NCI-H526 (cell line): Measurements from ENCODE around the gene ZKSCAN8.
A peak's percentile ranks its signal among the peaks of the same experiment; 100 is the strongest.

Experiments used
- DNase-seq, 2 experiments: peaks; one replicate each; lab custom pipeline; 2025; lab: John Stamatoyannopoulos, UW

Gene ZKSCAN8

DNA sequence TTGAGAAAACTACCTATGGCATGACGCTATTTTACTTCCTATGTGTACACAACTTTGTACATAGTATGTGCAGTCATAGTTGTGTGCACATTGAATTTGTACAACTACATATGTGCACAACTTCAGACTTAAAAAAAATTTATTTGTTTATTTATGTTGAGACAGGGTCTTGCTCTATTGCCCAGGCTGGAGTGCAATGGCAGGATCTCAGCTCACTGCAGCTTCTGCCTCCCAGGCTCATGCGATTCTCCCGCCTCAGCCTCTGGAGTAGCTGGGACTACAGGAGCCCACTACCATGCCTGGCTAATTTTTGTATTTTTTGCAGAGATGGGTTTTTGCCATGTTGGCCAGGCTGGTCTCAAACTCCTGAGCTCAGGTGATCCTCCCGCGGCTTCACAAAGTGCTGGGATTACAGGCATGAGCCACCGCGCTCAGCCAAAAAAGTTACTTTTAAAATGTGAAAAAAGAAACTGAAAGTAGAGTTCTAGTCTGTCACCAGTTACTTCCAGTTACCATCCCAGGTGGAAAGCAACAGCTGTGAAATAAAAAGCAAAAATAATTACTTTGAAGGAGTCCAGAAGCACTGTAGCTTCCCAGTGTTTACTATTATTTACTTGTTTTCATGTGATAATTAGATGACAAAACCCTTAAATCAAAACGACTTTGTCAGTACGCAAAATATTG, 1.7 kb upstream of the ZKSCAN8 start:
- DNase-seq, result no peak

- no peak for DNase-seq
These were observed 1.1 kb upstream of the ZKSCAN8 start for GRCh38 chr6:28140616-28141015.

- no peak for DNase-seq
These were observed 763 bp downstream of the ZKSCAN8 start for GRCh38 chr6:28142446-28142845.

DNA sequence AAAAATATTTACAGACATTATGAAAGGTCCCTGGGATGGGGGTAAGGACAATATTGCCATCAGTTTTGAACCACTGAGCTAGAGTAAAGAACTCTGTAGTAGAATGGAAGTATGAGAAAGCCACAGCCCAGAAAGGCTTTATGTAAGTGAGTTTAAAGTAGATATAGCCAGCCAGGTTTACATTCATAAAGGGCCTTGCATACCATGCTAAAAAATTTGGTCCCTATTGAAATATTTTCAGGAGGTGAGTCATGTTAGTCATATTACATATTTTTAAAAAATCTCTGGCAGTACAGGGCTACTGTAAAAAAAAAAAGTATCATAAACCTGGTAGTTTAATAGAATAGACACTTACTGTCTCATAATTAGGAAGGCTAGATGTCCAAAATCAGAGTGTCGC, 3.5 kb downstream of the ZKSCAN8 start:
- DNase-seq, result no peak

- no peak for DNase-seq
These were observed 10.8 kb downstream of the ZKSCAN8 start for GRCh38 chr6:28152531-28152930.

- DNase-seq, result no peak
These were observed 11.9 kb downstream of the ZKSCAN8 start for GRCh38 chr6:28153546-28153945.

DNA sequence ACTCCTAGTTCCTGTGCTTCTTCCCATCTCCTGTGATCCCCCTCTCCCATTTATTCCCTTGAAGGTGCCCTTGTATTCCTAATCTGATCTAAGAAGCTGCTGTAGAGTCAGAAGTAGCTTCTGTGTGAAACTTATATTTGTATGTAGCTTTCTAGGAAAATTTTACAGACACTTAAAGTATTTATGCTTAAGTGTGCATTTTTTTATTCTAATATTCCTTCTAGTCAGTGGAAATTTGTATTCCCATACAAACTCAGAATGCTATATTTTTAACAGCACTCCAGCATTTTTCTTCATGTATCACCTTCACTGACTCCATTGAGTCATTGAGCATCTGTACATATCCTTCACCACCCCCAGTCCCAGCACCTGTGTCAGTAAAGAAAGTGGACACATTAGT, 12.7 kb downstream of the ZKSCAN8 start:
- DNase-seq, result no peak

DNA sequence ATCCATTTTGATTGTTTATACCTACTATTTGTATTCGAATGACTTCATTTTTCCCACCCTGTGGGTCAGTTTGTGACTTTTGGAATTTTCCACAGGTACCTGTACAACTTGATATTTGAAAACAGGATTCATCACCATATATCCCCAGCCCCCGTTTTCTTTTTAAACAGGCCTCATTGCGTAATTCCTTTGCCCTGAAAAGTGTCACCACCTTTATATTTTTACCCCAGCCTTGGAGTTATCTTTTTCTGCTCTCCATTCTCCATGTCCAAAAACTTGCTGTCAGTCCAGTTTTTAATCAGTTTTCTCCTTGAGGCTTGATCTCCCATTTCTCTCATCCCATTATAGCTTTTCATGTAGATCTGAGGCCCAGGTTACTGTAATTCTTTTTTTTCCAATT, 16.6 kb downstream of the ZKSCAN8 start:
- no peak for DNase-seq

DNA sequence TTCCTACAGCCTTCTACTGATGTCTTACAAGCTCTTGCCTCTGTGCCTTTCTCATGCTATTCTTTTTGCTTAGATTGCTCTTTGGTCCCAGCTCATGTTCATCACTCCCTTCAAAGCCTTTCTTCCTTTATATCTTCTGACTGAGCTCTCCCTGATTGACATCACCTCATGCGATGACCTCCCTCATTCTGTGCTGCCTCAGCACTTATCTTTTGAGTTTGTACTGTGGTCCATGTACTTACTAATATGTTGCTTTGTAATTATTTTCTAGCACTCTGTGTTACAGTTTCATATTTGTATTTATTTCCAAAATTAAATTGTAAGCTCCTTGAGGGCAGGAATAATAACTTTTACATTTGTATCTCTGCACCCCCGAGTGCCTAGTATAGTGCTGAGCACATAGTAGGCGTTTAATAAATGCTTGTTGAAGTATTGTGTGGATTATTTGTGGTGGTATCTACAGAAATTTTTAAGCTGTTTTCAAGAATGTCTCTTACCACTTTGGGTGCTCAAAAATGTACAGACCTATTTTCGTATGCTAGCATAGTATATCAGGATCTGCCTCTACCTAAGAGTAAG, 17.4 kb downstream of the ZKSCAN8 start:
- no peak for DNase-seq

DNA sequence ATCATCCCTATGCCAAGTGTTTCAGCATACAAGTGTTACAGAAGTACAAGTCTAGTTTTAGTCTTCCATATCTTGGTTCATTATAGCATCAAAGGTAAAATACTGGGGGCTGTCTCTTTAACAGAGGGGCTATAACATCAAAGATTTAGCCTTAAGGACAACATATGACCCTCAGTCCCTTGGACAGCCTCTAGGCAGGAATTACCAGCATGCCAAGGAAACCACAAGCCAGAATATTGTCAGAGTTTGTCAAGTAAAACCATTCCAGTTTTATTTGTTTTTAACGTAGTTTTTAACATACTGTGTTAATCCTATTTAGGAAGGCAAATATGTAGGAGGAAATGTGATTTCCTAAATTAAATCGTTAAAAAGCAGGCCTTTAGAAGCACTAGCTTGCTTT, 18.6 kb downstream of the ZKSCAN8 start:
- no peak for DNase-seq

DNA sequence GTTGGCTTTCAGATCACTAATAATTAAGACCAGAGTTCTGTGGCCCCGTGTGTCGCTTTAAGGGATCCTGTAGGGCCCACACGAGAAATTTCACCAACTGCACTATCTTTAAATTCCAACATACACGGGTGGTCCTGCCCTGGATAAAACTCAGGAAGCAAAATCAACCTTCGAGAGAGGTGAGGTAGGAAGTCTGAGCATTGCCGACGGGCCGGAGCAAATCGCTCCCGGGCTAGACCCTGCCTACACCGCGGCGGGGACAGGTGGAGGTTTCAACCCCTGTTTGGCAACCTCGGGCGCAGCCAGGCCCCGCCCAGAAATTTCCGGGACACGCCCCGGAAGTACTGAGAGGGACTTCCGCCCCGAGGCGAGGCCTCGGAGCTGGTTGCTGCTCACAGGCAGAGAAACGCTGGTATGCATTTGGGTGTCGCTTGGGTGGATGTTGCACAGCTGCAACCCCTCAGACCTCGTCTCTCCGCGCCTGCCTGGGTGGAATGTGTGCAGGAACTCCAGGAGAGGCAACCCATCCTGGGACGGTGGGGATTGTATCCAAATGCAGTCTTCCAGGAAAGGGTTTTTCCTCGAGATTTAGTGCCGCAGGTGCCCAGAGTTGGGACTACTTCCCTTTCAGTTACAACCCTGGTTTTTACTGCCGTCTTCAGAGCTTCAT, 19.9 kb downstream of the ZKSCAN8 start:
- peak; percentile 64 to 94 for DNase-seq

GRCh38 chr6:28165563-28165962, 23.9 kb downstream of the ZKSCAN8 start:
- DNase-seq, result no peak

DNA sequence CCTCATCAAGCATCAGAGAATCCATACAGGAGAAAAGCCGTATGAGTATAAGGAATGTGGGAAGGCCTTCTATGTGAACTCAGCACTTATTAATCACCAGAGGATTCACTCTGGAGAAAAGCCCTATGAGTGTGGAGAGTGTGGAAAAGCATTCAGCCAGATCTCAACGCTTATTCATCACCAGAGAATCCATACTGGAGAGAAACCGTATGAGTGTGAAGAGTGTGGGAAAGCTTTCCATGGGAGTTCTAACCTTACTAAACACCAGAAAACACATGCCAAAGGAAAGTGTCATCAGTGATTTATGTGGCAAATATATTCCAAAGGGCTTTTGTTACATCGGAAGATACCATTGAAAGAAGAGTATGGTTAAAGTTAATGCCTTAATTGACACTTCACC, 25.4 kb downstream of the ZKSCAN8 start:
- DNase-seq, result no peak

GRCh38 chr6:28167926-28168325, 26.2 kb downstream of the ZKSCAN8 start:
- DNase-seq, result no peak

- no peak for DNase-seq
These were observed 29.6 kb downstream of the ZKSCAN8 start for GRCh38 chr6:28171271-28171670.

DNA sequence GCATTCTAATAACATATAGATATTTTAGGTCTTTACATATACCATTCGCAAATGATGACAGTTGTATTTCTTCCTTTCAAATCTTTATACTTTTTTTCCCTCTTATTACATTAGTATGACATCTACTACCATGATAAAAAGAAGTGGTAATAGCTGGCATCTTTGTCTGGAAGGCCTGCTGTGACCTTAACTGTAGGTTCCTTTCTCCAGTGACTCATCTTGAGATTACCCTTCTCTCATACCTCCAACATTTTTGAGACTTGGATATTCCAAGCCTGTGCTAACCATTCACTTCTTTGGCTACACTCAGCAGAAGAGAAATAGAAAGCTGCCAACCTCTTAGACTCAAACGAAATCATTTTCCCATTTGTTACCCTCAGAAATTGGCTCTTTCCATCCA, 30.3 kb downstream of the ZKSCAN8 start:
- DNase-seq, result no peak

GRCh38 chr6:28176373-28176772, 34.7 kb downstream of the ZKSCAN8 start:
- no peak for DNase-seq

DNA sequence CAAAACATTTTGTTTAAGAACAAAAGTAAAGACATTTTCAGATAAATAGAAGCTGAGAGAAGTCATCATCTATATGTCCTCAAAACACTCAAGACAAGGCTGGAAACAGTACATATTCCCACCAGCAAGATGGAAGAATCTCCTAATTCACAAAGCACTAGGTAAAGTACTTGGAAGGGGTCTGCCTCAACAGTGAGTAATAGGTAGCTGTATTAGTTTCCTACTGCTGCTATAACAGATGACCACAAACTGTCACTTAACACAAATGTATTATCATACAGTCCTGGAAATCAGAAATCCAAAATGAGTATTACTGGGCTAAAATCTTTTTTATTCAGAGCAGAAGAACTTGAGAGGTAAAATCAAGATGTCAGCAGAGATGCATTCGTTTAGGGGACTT, 40.6 kb downstream of the ZKSCAN8 start:
- DNase-seq, result no peak

GRCh38 chr6:28188111-28188979, 46.7 kb downstream of the ZKSCAN8 start:
- no peak for DNase-seq

DNA sequence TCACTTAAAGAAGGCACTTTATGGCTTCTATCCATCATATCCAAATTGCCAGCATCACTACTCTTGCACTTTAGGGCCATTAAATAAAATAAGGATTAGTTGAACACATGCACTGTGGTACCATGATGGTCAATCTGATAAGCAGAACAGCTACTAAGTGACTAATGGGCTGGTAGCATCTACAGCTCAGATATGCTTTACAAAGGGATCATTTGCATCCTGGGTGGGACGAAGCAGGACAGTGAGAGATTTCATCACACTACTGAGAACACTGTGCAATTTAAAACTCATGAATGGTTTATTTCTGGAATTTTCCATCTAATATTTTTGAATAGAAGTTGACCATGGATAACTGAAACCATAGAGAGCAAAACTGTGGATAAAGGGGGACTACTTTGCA, 58.3 kb downstream of the ZKSCAN8 start:
- no peak for DNase-seq

GRCh38 chr6:28203201-28203600, 61.5 kb downstream of the ZKSCAN8 start:
- no peak for DNase-seq

DNA sequence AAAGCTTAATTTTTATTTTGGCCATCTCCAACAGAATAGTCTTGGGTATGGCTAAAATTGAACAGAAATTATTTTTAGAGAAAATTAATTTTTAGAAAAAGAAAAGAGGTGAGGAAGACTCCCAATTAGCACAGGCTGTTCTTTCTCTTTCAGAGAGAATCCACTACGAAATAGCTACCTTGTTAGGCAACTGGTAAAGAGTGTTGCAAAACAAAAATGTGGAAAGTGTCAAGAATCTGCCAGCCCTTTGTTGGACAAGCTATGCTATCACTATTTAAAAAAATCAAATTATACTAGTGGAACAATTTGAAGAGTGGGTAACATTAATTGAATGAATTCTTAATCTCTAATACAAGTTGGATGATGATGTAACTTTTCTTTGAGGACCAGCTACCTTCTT, 64.2 kb downstream of the ZKSCAN8 start:
- DNase-seq, result no peak

DNA sequence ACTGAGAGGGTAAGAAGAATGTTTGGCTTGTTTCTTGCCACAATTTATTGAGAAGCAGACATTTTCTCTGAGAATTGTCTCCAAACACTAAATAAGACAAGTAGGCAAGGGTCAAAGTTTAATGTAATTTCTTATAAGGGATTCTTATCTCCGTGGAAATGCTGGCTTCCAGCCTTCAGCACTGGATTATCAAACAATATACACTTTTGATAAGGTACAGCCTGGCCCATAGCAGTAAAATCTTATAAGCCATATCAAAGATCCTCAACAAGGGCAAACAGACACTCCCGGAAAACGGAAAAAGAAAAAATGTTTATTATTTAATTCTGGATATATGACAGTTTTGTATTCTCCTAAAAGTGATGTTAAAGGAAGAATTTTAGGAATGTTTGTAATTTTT, 64.8 kb downstream of the ZKSCAN8 start:
- no peak for DNase-seq
